ENCODE results near the gene COX7A2L. TPM values are rescaled to one million over a fixed set of nuclear protein-coding genes. Genes with fewer than 3 reads are reported as not detected.

Gene COX7A2L
- total and polyA plus RNA-seq, 9 donors = 130 to 294 (median 165) TPM

GRCh38 chr2:42304059-42304713 lies 56.8 kb downstream of the COX7A2L start:
- H3K36me3 ChIP-seq = no peaks in the 10 kb centered on the region
- WGBS, 3 donors = 92 to 96% (median 95%) methylated on average over 2 of the region's 2 CpGs

GRCh38 chr2:42303252-42303651 lies 57.8 kb downstream of the COX7A2L start:
- DNase-seq = no peak
- WGBS, 3 donors = 86 to 92% (median 87%) methylated on average over 3 of the region's 3 CpGs
- TF ChIP-seq POLR2A (IDR thresholded peaks at IDR 0.05) = no peak
- TF ChIP-seq EP300 (IDR thresholded peaks at IDR 0.05) = no peak
- no peak for TF ChIP-seq CTCF (IDR thresholded peaks at IDR 0.05)
- intact Hi-C loops (cut with DNase I) = no loop called here
- no peaks in the 10 kb centered on the region for H3K4me1 ChIP-seq (ENCODE audit: insufficient read depth)
- no peak overlapping the region for H3K4me3 ChIP-seq
- H3K27me3 ChIP-seq = no peaks in the 10 kb centered on the region
- no peaks in the 10 kb centered on the region for H3K36me3 ChIP-seq
- H3K27ac ChIP-seq = no peak overlapping the region
- H3K9me3 ChIP-seq = no peaks in the 10 kb centered on the region

More at GRCh38 chr2:42304059-42304713, 56.8 kb downstream of the COX7A2L start:
- H3K27ac ChIP-seq = no peak overlapping the region
- no peak for DNase-seq
- no peak overlapping the region for H3K4me3 ChIP-seq
- H3K4me1 ChIP-seq (ENCODE audit: insufficient read depth) = no peaks in the 10 kb centered on the region
- no peaks in the 10 kb centered on the region for H3K27me3 ChIP-seq
- H3K9me3 ChIP-seq = no peaks in the 10 kb centered on the region
- no peak for TF ChIP-seq POLR2A (IDR thresholded peaks at IDR 0.05)
- no peak for TF ChIP-seq CTCF (IDR thresholded peaks at IDR 0.05)
- TF ChIP-seq EP300 (IDR thresholded peaks at IDR 0.05) = no peak
- intact Hi-C loops (cut with DNase I) = no loop called here

GRCh38 chr2:42300527-42300926 lies 60.5 kb downstream of the COX7A2L start:
- H3K27ac ChIP-seq = no peak overlapping the region
- TF ChIP-seq POLR2A (IDR thresholded peaks at IDR 0.05) = no peak
- TF ChIP-seq EP300 (IDR thresholded peaks at IDR 0.05) = no peak
- TF ChIP-seq CTCF (IDR thresholded peaks at IDR 0.05) = no peak
- H3K9me3 ChIP-seq = no peaks in the 10 kb centered on the region
- no peaks in the 10 kb centered on the region for H3K27me3 ChIP-seq
- H3K4me1 ChIP-seq (ENCODE audit: insufficient read depth) = no peaks in the 10 kb centered on the region
- no peak for DNase-seq
- H3K4me3 ChIP-seq = no peak overlapping the region
- no peaks in the 10 kb centered on the region for H3K36me3 ChIP-seq
- 52 to 62% (median 54%) methylated on average over 2 of the region's 2 CpGs for WGBS, 3 donors
- intact Hi-C loops (cut with DNase I) = no loop called here

Other genes starting within 250 kb of the COX7A2L start
- 10 to 100 TPM; 20.3 to 46.5 (median 31.9) TPM for gene EML4, start 191.9 kb downstream of the COX7A2L start, total RNA-seq
- gene EML4, start 191.9 kb downstream of the COX7A2L start, polyA plus RNA-seq = 10 to 100 TPM; 11.6 to 26.2 TPM
- 1 to 10 TPM in 6 of 7 donors, under 1 TPM in 1; 0.79 to 2.3 (median 1.6) TPM for gene KCNG3, start 132.8 kb upstream of the COX7A2L start, total RNA-seq
- gene KCNG3, start 132.8 kb upstream of the COX7A2L start, polyA plus RNA-seq = under 1 TPM; 0.20 to 0.44 TPM
- gene MTA3, start 207.4 kb upstream of the COX7A2L start, total RNA-seq = 10 to 100 TPM; 31.9 to 86.6 (median 61.0) TPM
- 10 to 100 TPM; 55.2 to 87.5 TPM for gene MTA3, start 207.4 kb upstream of the COX7A2L start, polyA plus RNA-seq

All from ovary (tissue), 9 donors.